K562 (cell line): ENCODE data around the gene TMSB10. TPM values are rescaled to one million over a fixed set of nuclear protein-coding genes. Genes with fewer than 3 reads are reported as not detected.

Source experiments
- BMI1 ChIP-seq: fragments of 150-350 bp; IDR thresholded peaks from 2 replicates; pipeline ENCODE4 v1.6.1; 2014; ENCODE audit warnings: low read length
- CBFA2T3 ChIP-seq: fragments of 450-650 bp; IDR thresholded peaks from 2 replicates; pipeline ENCODE4 v1.6.1; 2017
- CEBPB ChIP-seq: fragments of 450-650 bp; IDR thresholded peaks from 2 replicates; pipeline ENCODE4 v1.6.1; 2016; ENCODE audit warnings: missing genetic modification characterization, missing compliant biosample characterization
- FIP1L1 ChIP-seq: fragments of 200-400 bp; formaldehyde crosslinking; IDR thresholded peaks from 2 replicates; pipeline ENCODE4 v1.6.1; 2018; ENCODE audit warnings: mild to moderate bottlenecking, low read depth, low read length; ENCODE audit not compliant: poor library complexity, severe bottlenecking
- FOXK2 ChIP-seq, 2 experiments: fragments of 450-650 bp; IDR thresholded peaks in 1 of 2; conservative IDR thresholded peaks in 1 of 2; 2 replicates each; pipeline ENCODE4 v1.6.1; 2016; ENCODE audit warnings: low read depth in 2 of 2, mild to moderate bottlenecking in 1 of 2
- JUNB ChIP-seq: fragments of 450-650 bp; formaldehyde crosslinking; conservative IDR thresholded peaks from 2 replicates; pipeline ENCODE4 v1.4.0; 2020; ENCODE audit warnings: mild to moderate bottlenecking
- NFXL1 ChIP-seq: fragments of 450-650 bp; formaldehyde crosslinking; IDR thresholded peaks from 2 replicates; pipeline ENCODE4 v1.4.0; 2021; ENCODE audit warnings: mild to moderate bottlenecking
- PCBP2 ChIP-seq: fragments of 200-400 bp; formaldehyde crosslinking; IDR thresholded peaks from 2 replicates; pipeline ENCODE4 v1.6.1; 2018; ENCODE audit warnings: low read length, low read depth, mild to moderate bottlenecking, moderate library complexity; ENCODE audit not compliant: poor library complexity, severe bottlenecking
- RBM25 ChIP-seq: fragments of 200-400 bp; formaldehyde crosslinking; IDR thresholded peaks from 2 replicates; pipeline ENCODE4 v1.6.1; 2018; ENCODE audit warnings: low read length, low read depth, moderate library complexity; ENCODE audit not compliant: severe bottlenecking
- RBM34 ChIP-seq: fragments of 200-400 bp; formaldehyde crosslinking; IDR thresholded peaks from 2 replicates; pipeline ENCODE4 v1.6.1; 2018; ENCODE audit warnings: low read length, borderline replicate concordance; ENCODE audit not compliant: insufficient read depth
- SMARCA5 ChIP-seq: fragments of 450-650 bp; IDR thresholded peaks from 2 replicates; pipeline ENCODE4 v1.6.1; 2016
- SNIP1 ChIP-seq: fragments of 450-650 bp; IDR thresholded peaks from 2 replicates; pipeline ENCODE4 v1.7.1; 2017; ENCODE audit warnings: low read depth, mild to moderate bottlenecking
- SNRNP70 ChIP-seq: fragments of 200-400 bp; formaldehyde crosslinking; optimal IDR thresholded peaks from 2 replicates; pipeline ENCODE3; 2017; ENCODE audit warnings: low read depth, low read length
- TCF7 ChIP-seq: sonication (generic); IDR thresholded peaks from 2 replicates; pipeline ENCODE4 v1.6.1; 2016; ENCODE audit warnings: antibody characterized with exemption, borderline replicate concordance
- ZBTB1 ChIP-seq: sonication (generic); formaldehyde crosslinking; IDR thresholded peaks from 2 replicates; pipeline ENCODE4 v1.8.1; 2023; ENCODE audit warnings: missing genetic modification reagents, low read depth, mild to moderate bottlenecking, borderline replicate concordance
- ZFP30 ChIP-seq: fragments of 250-450 bp; sonication (Bioruptor Pico); IDR thresholded peaks from 2 replicates; pipeline ENCODE4 v1.8.0; 2022; ENCODE audit warnings: moderate library complexity, mild to moderate bottlenecking, inconsistent platforms, borderline replicate concordance
- ZZZ3 ChIP-seq: fragments of 450-650 bp; IDR thresholded peaks from 2 replicates; pipeline ENCODE4 v1.6.1; 2016; ENCODE audit warnings: antibody characterized with exemption, mild to moderate bottlenecking, moderate library complexity
- polyA plus RNA-seq, 8 experiments: library from polyadenylated mRNA; depleted of rRNA in 4 of 8; stranded (reverse) in 5 of 8; unstranded in 3 of 8; fragments of >200 nt; fragmentation: Nextera tagmentation in 2 of 8; fragmentation: Illumina TruSeq in 1 of 8; extraction: Ambion mirVana in 2 of 8; extraction: Trizol in 1 of 8; gene quantifications; 2 replicates each; pipeline versions ENCODE4 v1.2.1 to v1.2.3, GENCODE V29; 2011 to 2014; ENCODE audit warnings: inconsistent platforms in 1 of 8, missing spikeins in 1 of 8
- total RNA-seq, 7 experiments: library from RNA; depleted of rRNA in 6 of 7; stranded (reverse); fragments of >200 nt in 6 of 7; fragmentation: Illumina TruSeq in 2 of 7; extraction: Trizol in 2 of 7; gene quantifications; 2 replicates each; pipeline versions ENCODE4 v1.2.1 to v1.2.3, GENCODE V29; 2011 to 2021; ENCODE audit warnings: low replicate concordance in 1 of 7
- TF ChIP-seq, protein P1 (sequence below): fragments of 450-650 bp; conservative IDR thresholded peaks from 2 replicates; pipeline ENCODE4 v1.6.1; 2016; ENCODE audit warnings: missing genetic modification characterization, low read depth, mild to moderate bottlenecking, missing compliant biosample characterization, moderate library complexity
- TF ChIP-seq, protein P2 (sequence below), 3 experiments: IDR thresholded peaks in 2 of 3; conservative IDR thresholded peaks in 1 of 3; 2 replicates each; pipeline ENCODE4 v1.5.1; 2011 to 2012; ENCODE audit warnings: low read length in 3 of 3, mild to moderate bottlenecking in 3 of 3, control low read depth in 2 of 3, improper control_type of control experiment in 1 of 3, inconsistent platforms in 1 of 3, low read depth in 1 of 3, mixed read lengths in 1 of 3, moderate library complexity in 1 of 3; ENCODE audit not compliant: insufficient read depth in 2 of 3
- TF ChIP-seq, protein P3 (sequence below): sonication (generic); formaldehyde crosslinking; IDR thresholded peaks from 2 replicates; pipeline ENCODE4 v1.8.0; 2023; ENCODE audit warnings: missing genetic modification reagents, mild to moderate bottlenecking, borderline replicate concordance

The TMSB10 gene
- total and polyA plus RNA-seq, 9 of the 15 experiments (the other 6 are each of a cell fraction or from before 2014, with no cell fraction given) = 382 to 2,226 (median 959) TPM

DNA sequence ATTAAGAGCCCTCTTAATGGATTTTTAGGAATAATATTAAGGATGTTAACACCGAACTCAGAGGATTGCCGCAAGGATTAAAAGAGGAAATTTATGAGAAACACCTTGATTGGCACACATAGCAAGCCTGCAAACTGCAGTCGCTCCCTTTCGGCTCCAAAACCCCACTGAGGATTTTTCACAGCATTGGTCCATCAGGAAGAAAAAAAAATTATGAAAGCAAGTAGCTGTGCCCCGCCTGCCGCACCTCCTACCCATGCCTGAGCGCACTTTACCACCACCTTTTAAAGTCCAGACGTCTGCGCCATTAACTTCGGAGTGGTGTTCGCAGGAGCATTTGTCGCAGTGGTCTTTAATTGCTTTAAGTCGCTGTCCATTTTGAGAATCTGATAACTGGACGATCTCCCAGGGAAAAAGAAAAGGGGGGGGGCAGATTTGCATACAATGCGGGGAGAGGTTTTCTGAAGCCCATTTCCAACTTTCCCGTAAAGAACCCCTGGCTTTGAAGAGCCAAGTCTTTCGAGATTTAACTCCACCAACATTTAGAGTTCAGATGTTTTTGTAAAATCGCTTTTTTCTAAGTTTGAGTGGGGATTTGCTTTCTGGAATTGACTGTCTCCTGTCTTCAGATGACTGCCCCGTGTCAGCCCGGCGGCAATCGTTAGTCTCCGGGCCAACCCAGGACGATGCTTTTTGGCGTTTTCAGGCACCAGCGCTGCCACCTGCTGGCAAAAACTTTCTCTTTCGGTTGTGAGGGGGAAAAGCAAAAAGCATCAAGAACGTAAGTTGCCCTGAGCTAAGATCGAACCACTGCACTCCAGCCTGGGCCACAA, 23.7 kb upstream of the TMSB10 start (continued):
- no peak for TF ChIP-seq ZBTB1 (CRISPR knock-in tag)
- no peak for TF ChIP-seq SNRNP70
- TF ChIP-seq FOXK2 (conservative IDR thresholded peaks at IDR 0.05 in 1 of 2, IDR thresholded peaks at IDR 0.05 in 1 of 2; ENCODE audit: low read depth in 2 of 2) = no peak
- TF ChIP-seq CBFA2T3 = no peak
- TF ChIP-seq, protein P1, sequence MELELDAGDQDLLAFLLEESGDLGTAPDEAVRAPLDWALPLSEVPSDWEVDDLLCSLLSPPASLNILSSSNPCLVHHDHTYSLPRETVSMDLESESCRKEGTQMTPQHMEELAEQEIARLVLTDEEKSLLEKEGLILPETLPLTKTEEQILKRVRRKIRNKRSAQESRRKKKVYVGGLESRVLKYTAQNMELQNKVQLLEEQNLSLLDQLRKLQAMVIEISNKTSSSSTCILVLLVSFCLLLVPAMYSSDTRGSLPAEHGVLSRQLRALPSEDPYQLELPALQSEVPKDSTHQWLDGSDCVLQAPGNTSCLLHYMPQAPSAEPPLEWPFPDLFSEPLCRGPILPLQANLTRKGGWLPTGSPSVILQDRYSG (tag) = no peak
- TF ChIP-seq SMARCA5 = no peak
- no peak for TF ChIP-seq SNIP1
- TF ChIP-seq, protein P2, sequence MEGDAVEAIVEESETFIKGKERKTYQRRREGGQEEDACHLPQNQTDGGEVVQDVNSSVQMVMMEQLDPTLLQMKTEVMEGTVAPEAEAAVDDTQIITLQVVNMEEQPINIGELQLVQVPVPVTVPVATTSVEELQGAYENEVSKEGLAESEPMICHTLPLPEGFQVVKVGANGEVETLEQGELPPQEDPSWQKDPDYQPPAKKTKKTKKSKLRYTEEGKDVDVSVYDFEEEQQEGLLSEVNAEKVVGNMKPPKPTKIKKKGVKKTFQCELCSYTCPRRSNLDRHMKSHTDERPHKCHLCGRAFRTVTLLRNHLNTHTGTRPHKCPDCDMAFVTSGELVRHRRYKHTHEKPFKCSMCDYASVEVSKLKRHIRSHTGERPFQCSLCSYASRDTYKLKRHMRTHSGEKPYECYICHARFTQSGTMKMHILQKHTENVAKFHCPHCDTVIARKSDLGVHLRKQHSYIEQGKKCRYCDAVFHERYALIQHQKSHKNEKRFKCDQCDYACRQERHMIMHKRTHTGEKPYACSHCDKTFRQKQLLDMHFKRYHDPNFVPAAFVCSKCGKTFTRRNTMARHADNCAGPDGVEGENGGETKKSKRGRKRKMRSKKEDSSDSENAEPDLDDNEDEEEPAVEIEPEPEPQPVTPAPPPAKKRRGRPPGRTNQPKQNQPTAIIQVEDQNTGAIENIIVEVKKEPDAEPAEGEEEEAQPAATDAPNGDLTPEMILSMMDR (IDR thresholded peaks at IDR 0.05 in 2 of 3, conservative IDR thresholded peaks at IDR 0.05 in 1 of 3; ENCODE audit: insufficient read depth in 2 of 3, low read depth in 1 of 3, low read length in 3 of 3) = peak; percentile 71 to 82 (median 80)
- peak; percentile 11; the same call in 1 of the 2 replicates for TF ChIP-seq BMI1
- no peak for TF ChIP-seq ZFP30
- no peak for TF ChIP-seq TCF7
- TF ChIP-seq CEBPB (tag) = no peak
- no peak for TF ChIP-seq RBM25
- TF ChIP-seq NFXL1 (CRISPR knock-in tag) = no peak
- TF ChIP-seq ZZZ3 = no peak
- TF ChIP-seq, protein P3, sequence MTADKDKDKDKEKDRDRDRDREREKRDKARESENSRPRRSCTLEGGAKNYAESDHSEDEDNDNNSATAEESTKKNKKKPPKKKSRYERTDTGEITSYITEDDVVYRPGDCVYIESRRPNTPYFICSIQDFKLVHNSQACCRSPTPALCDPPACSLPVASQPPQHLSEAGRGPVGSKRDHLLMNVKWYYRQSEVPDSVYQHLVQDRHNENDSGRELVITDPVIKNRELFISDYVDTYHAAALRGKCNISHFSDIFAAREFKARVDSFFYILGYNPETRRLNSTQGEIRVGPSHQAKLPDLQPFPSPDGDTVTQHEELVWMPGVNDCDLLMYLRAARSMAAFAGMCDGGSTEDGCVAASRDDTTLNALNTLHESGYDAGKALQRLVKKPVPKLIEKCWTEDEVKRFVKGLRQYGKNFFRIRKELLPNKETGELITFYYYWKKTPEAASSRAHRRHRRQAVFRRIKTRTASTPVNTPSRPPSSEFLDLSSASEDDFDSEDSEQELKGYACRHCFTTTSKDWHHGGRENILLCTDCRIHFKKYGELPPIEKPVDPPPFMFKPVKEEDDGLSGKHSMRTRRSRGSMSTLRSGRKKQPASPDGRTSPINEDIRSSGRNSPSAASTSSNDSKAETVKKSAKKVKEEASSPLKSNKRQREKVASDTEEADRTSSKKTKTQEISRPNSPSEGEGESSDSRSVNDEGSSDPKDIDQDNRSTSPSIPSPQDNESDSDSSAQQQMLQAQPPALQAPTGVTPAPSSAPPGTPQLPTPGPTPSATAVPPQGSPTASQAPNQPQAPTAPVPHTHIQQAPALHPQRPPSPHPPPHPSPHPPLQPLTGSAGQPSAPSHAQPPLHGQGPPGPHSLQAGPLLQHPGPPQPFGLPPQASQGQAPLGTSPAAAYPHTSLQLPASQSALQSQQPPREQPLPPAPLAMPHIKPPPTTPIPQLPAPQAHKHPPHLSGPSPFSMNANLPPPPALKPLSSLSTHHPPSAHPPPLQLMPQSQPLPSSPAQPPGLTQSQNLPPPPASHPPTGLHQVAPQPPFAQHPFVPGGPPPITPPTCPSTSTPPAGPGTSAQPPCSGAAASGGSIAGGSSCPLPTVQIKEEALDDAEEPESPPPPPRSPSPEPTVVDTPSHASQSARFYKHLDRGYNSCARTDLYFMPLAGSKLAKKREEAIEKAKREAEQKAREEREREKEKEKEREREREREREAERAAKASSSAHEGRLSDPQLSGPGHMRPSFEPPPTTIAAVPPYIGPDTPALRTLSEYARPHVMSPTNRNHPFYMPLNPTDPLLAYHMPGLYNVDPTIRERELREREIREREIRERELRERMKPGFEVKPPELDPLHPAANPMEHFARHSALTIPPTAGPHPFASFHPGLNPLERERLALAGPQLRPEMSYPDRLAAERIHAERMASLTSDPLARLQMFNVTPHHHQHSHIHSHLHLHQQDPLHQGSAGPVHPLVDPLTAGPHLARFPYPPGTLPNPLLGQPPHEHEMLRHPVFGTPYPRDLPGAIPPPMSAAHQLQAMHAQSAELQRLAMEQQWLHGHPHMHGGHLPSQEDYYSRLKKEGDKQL (CRISPR knock-in tag) = no peak
- TF ChIP-seq JUNB (CRISPR knock-in tag) = no peak
- TF ChIP-seq PCBP2 = no peak
- TF ChIP-seq RBM34 = no peak
- no peak for TF ChIP-seq FIP1L1
